Kidney tubule cell (primary cell): ENCODE measurements around the gene NIPAL3.

Experiments
- DNase-seq: peaks from one replicate; pipeline ENCODE4 v3.0.0-alpha.2; 2018; ENCODE audit warnings: low spot score

The NIPAL3 gene

DNA sequence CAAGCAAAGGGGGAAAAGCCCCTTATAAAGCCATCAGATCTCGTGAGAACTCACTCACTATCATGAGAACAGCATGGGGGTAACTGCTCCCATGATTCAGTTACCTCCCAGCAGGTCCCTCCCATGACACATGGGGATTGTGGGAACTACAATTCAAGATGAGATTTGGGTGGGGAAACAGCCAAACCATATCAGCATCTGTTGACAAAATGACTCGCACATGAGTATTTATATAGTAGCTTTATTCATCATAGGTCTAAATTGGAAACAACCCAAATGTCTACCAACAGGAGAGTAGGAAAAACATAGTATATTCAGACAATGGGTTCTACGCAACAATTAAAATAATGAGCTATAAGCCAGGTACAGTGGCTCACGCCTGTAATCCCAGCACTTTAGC is 46.5 kb downstream of the NIPAL3 start:
- DNase-seq: peak; percentile 63

GRCh38 chr1:24463776-24464735 is 48.5 kb downstream of the NIPAL3 start:
- no peak for DNase-seq

GRCh38 chr1:24465099-24465498 is 49.5 kb downstream of the NIPAL3 start:
- DNase-seq: no peak

DNA sequence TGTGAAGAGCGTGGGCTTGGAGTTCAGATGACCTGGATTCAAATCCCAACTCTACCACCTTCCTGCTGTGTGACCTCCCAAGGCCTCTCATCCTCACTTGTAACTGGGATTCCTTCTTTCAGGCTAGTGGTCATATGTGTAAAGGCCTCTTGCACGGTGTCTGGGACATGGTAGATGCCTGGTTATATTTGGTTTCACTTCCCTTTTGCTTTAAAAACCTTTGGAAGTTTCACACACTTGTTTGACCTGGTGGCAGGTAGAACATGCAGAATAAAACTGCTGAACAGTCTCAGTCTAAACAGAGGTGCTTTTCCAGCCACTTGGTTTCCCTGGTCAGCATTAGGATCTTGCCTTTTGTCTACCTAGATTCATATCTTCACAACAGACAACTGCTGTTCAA is 50.0 kb downstream of the NIPAL3 start:
- no peak for DNase-seq

GRCh38 chr1:24468685-24469316 is 53.2 kb downstream of the NIPAL3 start:
- no peak for DNase-seq

DNA sequence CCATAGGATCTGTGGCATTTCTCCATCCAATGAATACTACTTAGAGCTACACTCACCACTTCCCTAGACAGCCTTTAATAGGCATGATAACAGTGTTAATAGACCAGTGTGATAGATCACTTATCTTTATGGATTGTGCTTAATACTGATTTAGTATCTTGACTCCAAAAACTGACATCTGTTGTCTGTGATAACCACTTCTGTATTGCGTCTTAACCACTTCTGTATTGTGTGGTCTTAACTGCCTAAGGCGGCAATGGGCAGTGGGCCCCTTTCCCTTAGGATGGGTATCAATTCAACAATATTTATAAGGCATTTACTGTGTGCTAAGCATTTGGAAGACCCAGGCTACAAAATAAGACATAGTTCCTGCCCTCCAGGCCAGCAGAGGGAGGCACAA is 55.0 kb downstream of the NIPAL3 start:
- DNase-seq: no peak

- DNase-seq: no peak
These were observed 57.1 kb downstream of the NIPAL3 start for GRCh38 chr1:24472527-24473251.

GRCh38 chr1:24474193-24474592 is 58.6 kb downstream of the NIPAL3 start:
- DNase-seq: no peak

DNA sequence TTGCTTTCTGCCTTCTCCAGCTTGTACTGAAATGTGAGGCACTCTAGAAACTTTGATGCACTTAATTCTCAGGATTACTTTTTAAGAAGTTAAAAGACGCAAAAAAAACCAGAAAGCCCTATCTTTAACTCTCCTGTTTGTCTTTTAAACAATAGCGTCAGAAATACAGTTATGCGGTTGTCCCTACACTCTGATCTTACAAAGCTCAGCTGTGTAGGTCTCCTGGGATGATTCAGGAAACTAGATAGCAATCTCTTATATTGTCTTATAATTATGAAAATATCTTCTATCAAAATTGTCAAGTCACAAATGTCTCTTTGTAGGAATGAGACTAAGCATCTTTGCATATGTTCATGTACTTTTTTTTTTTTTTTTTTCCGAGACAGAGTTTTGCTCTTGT is 60.1 kb downstream of the NIPAL3 start:
- DNase-seq: no peak

DNA sequence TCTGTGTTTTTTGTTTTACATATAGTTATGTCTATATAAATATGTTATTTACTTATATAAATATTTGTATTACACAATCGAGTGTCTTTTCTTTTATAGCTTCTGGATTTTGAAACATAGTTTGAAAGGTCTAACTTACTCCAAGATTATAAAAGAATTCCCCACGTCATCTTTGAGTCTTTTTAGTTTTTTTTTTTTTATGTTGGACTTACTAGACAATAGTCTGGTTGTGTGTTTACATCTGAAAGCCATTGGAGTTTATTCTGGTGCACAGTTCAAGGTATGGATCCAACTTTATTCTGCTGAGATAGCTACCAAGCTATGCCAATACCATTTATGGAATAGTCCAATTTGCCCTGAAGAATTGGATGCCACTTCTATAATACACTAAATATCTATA is 61.0 kb downstream of the NIPAL3 start:
- no peak for DNase-seq

DNA sequence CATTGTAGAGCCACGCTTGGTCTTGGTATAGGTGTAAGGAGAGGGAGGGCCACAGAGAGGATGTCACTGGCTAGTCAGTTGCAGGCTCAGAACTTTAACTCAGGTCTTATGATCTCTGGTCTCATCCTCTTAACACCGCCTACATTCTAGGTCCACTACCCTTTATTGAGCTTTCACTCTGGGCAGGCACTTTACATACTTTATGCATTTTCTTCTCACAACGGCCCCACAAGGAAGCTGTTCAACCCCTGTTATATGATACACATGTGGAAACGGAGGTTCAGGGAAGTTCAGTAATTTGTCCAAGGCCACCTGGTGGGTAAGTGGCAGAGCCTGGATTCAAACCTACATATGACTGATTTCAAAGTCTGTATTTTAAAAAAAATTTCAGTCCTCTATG is 61.7 kb downstream of the NIPAL3 start:
- no peak for DNase-seq

DNA sequence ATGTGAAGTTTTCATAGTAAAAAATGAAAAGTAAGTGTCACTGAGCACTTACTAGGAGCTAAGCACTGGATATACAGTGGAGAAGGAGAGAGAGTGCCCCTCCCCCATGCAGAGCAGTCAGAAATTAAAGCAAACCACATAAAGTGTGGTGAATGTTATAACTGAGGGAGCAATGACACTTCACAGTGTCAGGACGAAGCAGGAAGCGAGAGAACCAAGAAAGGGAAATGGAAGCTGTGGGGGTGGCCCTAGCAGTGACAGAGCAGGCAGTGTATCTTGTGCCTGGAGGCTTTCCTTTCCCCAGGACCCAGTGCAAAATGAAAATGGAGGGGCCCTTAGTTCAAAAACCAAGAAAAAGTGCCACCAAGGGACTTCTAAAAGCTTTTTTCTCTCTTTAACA is 65.5 kb downstream of the NIPAL3 start:
- no peak for DNase-seq

GRCh38 chr1:24481843-24482610 is 66.4 kb downstream of the NIPAL3 start:
- peak; percentile 42 for DNase-seq

DNA sequence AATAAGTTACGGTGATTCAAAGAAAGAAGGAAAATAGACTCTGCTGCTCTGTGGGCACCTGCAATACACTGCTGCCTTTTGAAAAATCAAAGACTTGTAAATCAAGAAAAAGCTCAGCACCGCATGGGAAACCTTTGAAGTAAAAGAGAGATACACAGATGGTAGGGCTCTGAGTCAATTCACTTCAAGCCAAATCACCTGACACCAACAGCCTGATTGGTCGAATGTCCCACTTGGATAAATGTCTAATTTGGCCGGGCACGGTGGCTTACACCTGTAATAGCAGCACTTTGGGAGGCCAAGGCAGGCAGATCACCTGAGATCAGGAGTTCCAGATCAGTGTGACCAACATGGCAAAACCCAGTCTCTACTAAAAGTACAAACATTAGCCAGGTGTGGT is 67.8 kb downstream of the NIPAL3 start:
- DNase-seq: no peak

DNA sequence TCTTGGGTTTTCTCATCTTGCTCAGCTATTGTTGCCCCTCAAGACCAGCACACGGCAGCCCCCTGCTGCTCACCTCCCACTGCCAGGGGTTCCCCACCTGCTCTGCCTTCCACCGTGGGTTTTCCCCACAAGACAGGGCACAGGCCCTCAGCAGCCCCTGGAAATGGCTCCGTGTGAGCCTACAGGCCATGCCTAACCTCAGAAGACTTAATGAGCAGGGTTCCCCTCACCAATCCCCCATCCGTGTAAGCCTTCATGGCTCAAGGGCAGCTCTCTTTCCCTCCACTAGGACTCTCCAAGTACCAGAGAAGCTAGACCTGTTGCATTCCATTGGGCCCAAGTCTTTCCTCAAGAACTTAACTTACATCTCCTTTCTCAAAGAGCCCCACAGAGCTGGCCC is 68.6 kb downstream of the NIPAL3 start:
- DNase-seq: no peak

GRCh38 chr1:24486331-24487065 is 70.9 kb downstream of the NIPAL3 start:
- no peak for DNase-seq

DNA sequence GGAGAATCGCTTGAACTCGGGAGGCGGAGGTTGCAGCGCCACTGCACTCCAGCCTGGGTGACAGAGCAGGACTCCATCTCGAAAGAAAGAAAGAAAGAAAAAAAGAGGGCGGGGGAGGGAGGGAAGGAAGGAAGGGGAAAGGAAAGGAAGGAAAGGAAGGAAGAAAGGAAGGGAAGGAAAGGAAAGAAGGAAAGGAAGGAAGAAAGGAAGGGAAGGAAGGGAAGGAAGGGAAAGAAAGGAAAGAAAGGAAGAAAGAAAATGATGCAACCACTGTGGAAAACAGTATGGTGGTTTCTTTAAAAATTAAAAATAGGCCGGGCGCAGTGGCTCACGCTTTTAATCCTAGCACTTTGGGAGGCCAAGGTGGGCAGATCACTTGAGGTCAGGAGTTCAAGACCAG is 71.9 kb downstream of the NIPAL3 start:
- DNase-seq: no peak

DNA sequence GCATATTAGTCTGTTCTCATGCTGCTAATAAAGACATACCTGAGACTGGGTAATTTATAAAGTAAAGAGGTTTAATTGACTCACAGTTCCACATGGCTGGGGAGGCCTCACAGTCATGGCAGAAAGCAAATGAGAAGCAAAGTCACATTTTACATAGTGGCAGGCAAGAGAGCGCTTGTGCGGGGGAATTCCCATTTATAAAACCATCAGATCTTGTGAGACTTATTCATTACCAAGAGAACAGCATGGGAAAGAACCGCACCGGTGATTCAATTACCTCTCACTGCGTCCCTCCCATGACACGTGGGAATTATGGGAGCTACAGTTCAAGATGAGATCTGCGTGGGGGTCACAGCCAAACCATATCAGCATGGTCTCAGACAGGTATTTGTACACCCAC is 72.6 kb downstream of the NIPAL3 start:
- DNase-seq: peak; percentile 93

- peak; percentile 61 for DNase-seq
These were observed 74.1 kb downstream of the NIPAL3 start for GRCh38 chr1:24489674-24490073.

GRCh38 chr1:24490101-24490781 is 74.6 kb downstream of the NIPAL3 start:
- DNase-seq: no peak
